HCT116 (cell line): ENCODE data around the gene TGFBR3. TPM values are rescaled to one million over a fixed set of nuclear protein-coding genes. Genes with fewer than 3 reads are reported as not detected.

ENCODE experiments used
- ATAC-seq: fragments of 200-7000 bp; cut with Tn5 transposase; 2 replicates; pipeline ENCODE4 v1.9.1; 2020; ENCODE audit warnings: mild to moderate bottlenecking, moderate library complexity
- BruUV-seq: library from RNA; stranded (reverse); fragments of 400-500 nt; replicated peaks from 2 replicates; lab custom pipeline; 2021; lab: Mats Ljungman, UMichigan
- CTCF ChIA-PET: fragments of 300-600 bp; sonication (Branson Sonifier 250); formaldehyde crosslinking; loops from one replicate; lab custom pipeline; 2021; ENCODE audit warnings: antibody characterized with exemption; lab: Charles Lee
- POLR2A ChIA-PET: fragments of 300-600, 350-600 bp; sonication (Branson Sonifier 250); formaldehyde crosslinking; loops from one replicate; lab custom pipeline; 2021; ENCODE audit warnings: antibody characterized with exemption; lab: Charles Lee
- RAD21 ChIA-PET, 2 experiments: fragments of 300-600 bp; sonication (Branson Sonifier 250); formaldehyde crosslinking; loops; one replicate each; lab custom pipeline; 2023; ENCODE audit warnings: low total read pairs in 2 of 2; ENCODE audit not compliant: uncharacterized antibody in 2 of 2, unreplicated experiment in 2 of 2, low non-redundant PET in 1 of 2; lab: Charles Lee
- DNase-seq: peaks from one replicate; pipeline ENCODE4 v3.0.0-alpha.2; 2010; ENCODE audit warnings: low read depth, low spot score
- H2AFZ ChIP-seq: fragments of 200-600 bp; shearing (Covaris generic), sonication (generic); 2 replicates; pipeline ENCODE4 v1.6.1; 2017; ENCODE audit warnings: low read depth, mixed run types, mixed read lengths, antibody characterized with exemption, low read length; ENCODE audit not compliant: poor library complexity, severe bottlenecking
- H3K27ac ChIP-seq: 2 replicates; pipeline ENCODE4 v1.5.1; 2012; ENCODE audit warnings: low read depth, low read length
- H3K27me3 ChIP-seq: fragments of 200-600 bp; sonication (generic); 2 replicates; pipeline ENCODE4 v1.6.1; 2016; ENCODE audit warnings: mixed run types, low read length, mixed read lengths; ENCODE audit not compliant: insufficient read depth
- H3K36me3 ChIP-seq, 2 experiments: fragments of 200-500 bp in 1 of 2; fragments of 200-600 bp in 1 of 2; sonication (Bioruptor generic) in 1 of 2; sonication (generic) in 1 of 2; 2 replicates each; pipeline versions ENCODE4 v1.5.1 to v1.6.1; 2014 to 2016; ENCODE audit warnings: low read length in 2 of 2, inconsistent platforms in 1 of 2, mixed read lengths in 1 of 2, mixed run types in 1 of 2; ENCODE audit not compliant: insufficient read depth in 2 of 2, control insufficient read depth in 1 of 2
- H3K4me1 ChIP-seq, 2 experiments: fragments of 200-600 bp in 1 of 2; sonication (generic) in 1 of 2; 2 replicates each; pipeline versions ENCODE4 v1.5.1 to v1.6.1; 2012 to 2017; ENCODE audit warnings: low read length in 2 of 2, inconsistent platforms in 1 of 2, mild to moderate bottlenecking in 1 of 2, mixed read lengths in 1 of 2, mixed run types in 1 of 2, moderate library complexity in 1 of 2; ENCODE audit not compliant: insufficient read depth in 2 of 2, control insufficient read depth in 1 of 2
- H3K4me2 ChIP-seq: fragments of 200-600 bp; sonication (generic); 2 replicates; pipeline ENCODE4 v1.6.1; 2017; ENCODE audit warnings: mixed run types, low read length, mixed read lengths
- H3K4me3 ChIP-seq, 2 experiments: fragments of 200-600 bp in 1 of 2; sonication (generic) in 1 of 2; replicated peaks in 1 of 2; 2 replicates each; pipeline ENCODE4 v1.5.1; 2011 to 2016; ENCODE audit warnings: low read length in 2 of 2, control low read depth in 1 of 2, low read depth in 1 of 2, mild to moderate bottlenecking in 1 of 2, mixed read lengths in 1 of 2, mixed run types in 1 of 2
- H3K79me2 ChIP-seq: fragments of 200-600 bp; sonication (generic); 2 replicates; pipeline ENCODE4 v1.6.1; 2017; ENCODE audit warnings: mild to moderate bottlenecking, mixed run types, low read length, moderate library complexity, mixed read lengths; ENCODE audit not compliant: insufficient read depth
- H3K9ac ChIP-seq: fragments of 200-600 bp; sonication (generic); 2 replicates; pipeline ENCODE4 v1.6.1; 2016; ENCODE audit warnings: low read length, mixed read lengths
- H3K9me2 ChIP-seq: fragments of 200-600 bp; sonication (generic), shearing (Covaris generic); 2 replicates; pipeline ENCODE4 v1.6.1; 2017; ENCODE audit warnings: mixed run types, mild to moderate bottlenecking, moderate library complexity; ENCODE audit not compliant: insufficient read depth
- H3K9me3 ChIP-seq, 2 experiments: fragments of 200-500 bp in 1 of 2; fragments of 200-600 bp in 1 of 2; sonication (Bioruptor generic) in 1 of 2; sonication (generic) in 1 of 2; 2 replicates each; pipeline ENCODE4 v1.6.1; 2014 to 2017; ENCODE audit warnings: low read length in 2 of 2, mixed read lengths in 2 of 2, inconsistent platforms in 1 of 2, low read depth in 1 of 2, mild to moderate bottlenecking in 1 of 2, mixed run types in 1 of 2, moderate library complexity in 1 of 2; ENCODE audit not compliant: control insufficient read depth in 1 of 2, insufficient read depth in 1 of 2
- H4K20me1 ChIP-seq: fragments of 200-600 bp; sonication (generic), shearing (Covaris generic); 2 replicates; pipeline ENCODE4 v1.6.1; 2017; ENCODE audit warnings: mixed run types, mild to moderate bottlenecking, moderate library complexity; ENCODE audit not compliant: insufficient read depth
- CEBPB ChIP-seq: IDR thresholded peaks from 2 replicates; pipeline ENCODE4 v1.6.1; 2012; ENCODE audit warnings: low read depth
- CTCF ChIP-seq, 3 experiments: fragments of 200-600 bp in 1 of 3; sonication (generic) in 1 of 3; IDR thresholded peaks in 2 of 3; conservative IDR thresholded peaks in 1 of 3; 2 replicates each; pipeline ENCODE4 v1.5.1; 2012 to 2017; ENCODE audit warnings: low read depth in 2 of 3, low read length in 2 of 3, antibody characterized with exemption in 1 of 3, borderline replicate concordance in 1 of 3, control low read depth in 1 of 3, mild to moderate bottlenecking in 1 of 3, mixed read lengths in 1 of 3, mixed run types in 1 of 3, moderate library complexity in 1 of 3; ENCODE audit not compliant: insufficient read depth in 1 of 3
- ELF1 ChIP-seq: IDR thresholded peaks from 2 replicates; pipeline ENCODE4 v1.6.1; 2012; ENCODE audit warnings: low read depth, borderline replicate concordance
- POLR2A ChIP-seq: IDR thresholded peaks from 2 replicates; pipeline ENCODE4 v1.7.0; 2011; ENCODE audit warnings: borderline replicate concordance; ENCODE audit not compliant: insufficient read depth, insufficient read length; ENCODE audit errors: extremely low read depth
- POLR2AphosphoS5 ChIP-seq: IDR thresholded peaks from 2 replicates; pipeline ENCODE4 v1.6.1; 2011; ENCODE audit warnings: mild to moderate bottlenecking, low read depth, low read length, moderate library complexity
- REST ChIP-seq: IDR thresholded peaks from 2 replicates; pipeline ENCODE4 v1.6.1; 2012; ENCODE audit warnings: low read depth
- intact Hi-C: fragments of 100-400 bp; cut with micrococcal nuclease; formaldehyde crosslinking; loops from 2 replicates; pipeline ENCODE4 v1.10.0; 2022
- total RNA-seq: library from RNA; stranded (reverse); gene quantifications from one replicate; pipeline ENCODE4 v1.2.1, GENCODE V29; 2021; ENCODE audit not compliant: unreplicated experiment

TGFBR3 gene
- total RNA-seq, 1 experiment from 2014 or later: 7.1 TPM

- DNase-seq (no peak), ATAC-seq (no peak)
- Histone ChIP-seq H4K20me1 (no peaks in the 10 kb centered on the region), H3K36me3 (no peaks in the 10 kb centered on the region), H3K27me3 (no peaks in the 10 kb centered on the region), H3K27ac (no peak overlapping the region), H3K4me3 (no peak overlapping the region), H3K9me3 (no peaks in the 10 kb centered on the region), H3K4me1 (no peaks in the 10 kb centered on the region), H3K9ac (no peak overlapping the region), H3K4me2 (no peak overlapping the region), H2AFZ (no peak overlapping the region)
- ChIA-PET CTCF (no interaction called here), RAD21 (interaction anchor here in 1 of 2 experiments (0.6 kb wide), 1 partner anchor 342 kb away, joined by 3 read pairs; no protein-coding TSS in a partner anchor)
- no TSS peak for BruUV-seq
- TF ChIP-seq POLR2A: no peak
- no peak for TF ChIP-seq CEBPB
- TF ChIP-seq, all 23 proteins: peak for 0
- H3K9me2 ChIP-seq: no peaks in the 10 kb centered on the region
- intact Hi-C loops: no loop called here
- POLR2A ChIA-PET: no interaction called here
- H3K79me2 ChIP-seq: no peaks in the 10 kb centered on the region
Measured at GRCh38 chr1:91651243-91651642, 234.7 kb downstream of the TGFBR3 start.

GRCh38 chr1:91650764-91651163, 235.2 kb downstream of the TGFBR3 start:
- ATAC-seq (no peak; the same call in 1 of the 2 replicates), DNase-seq (no peak)
- H2AFZ ChIP-seq: no peak overlapping the region
- H3K9ac ChIP-seq: no peak overlapping the region
- no peaks in the 10 kb centered on the region for H3K9me2 ChIP-seq
- no peak overlapping the region for H3K27ac ChIP-seq
- H3K79me2 ChIP-seq: no peaks in the 10 kb centered on the region
- intact Hi-C loops: no loop called here
- no peaks in the 10 kb centered on the region for H3K27me3 ChIP-seq
- TF ChIP-seq ELF1 (no peak), CTCF (IDR thresholded peaks at IDR 0.05 in 2 of 3, conservative IDR thresholded peaks at IDR 0.05 in 1 of 3; ENCODE audit: borderline replicate concordance in 1 of 3, insufficient read depth in 1 of 3, low read depth in 2 of 3, low read length in 2 of 3) (no peak), POLR2AphosphoS5 (no peak), REST (no peak)
- H3K4me2 ChIP-seq: no peak overlapping the region
- RAD21 ChIA-PET: interaction anchor here in 1 of 2 experiments (0.6 kb wide), 1 partner anchor 342 kb away, joined by 3 read pairs; no protein-coding TSS in a partner anchor
- POLR2A ChIA-PET: no interaction called here
- BruUV-seq: no TSS peak
- no peaks in the 10 kb centered on the region for H3K9me3 ChIP-seq
- CTCF ChIA-PET: no interaction called here
- no peaks in the 10 kb centered on the region for H3K4me1 ChIP-seq
- no peaks in the 10 kb centered on the region for H4K20me1 ChIP-seq
- no peaks in the 10 kb centered on the region for H3K36me3 ChIP-seq
- H3K4me3 ChIP-seq: no peak overlapping the region
